NCI-H1930 (cell line): ENCODE measurements around the gene PLEKHD1.
"Not testable (repeated sequence)": the region's sequence is repeated elsewhere in the genome, so short reads cannot be mapped to it uniquely, and the experiment has no call there.

Experiments used
- DNase-seq, 2 experiments: peaks; one replicate each; lab custom pipeline; 2025; lab: John Stamatoyannopoulos, UW

Gene PLEKHD1

GRCh38 chr14:69481815-69482568, 2.5 kb upstream of the PLEKHD1 start:
- DNase-seq, result no peak

- no peak for DNase-seq
Observed at GRCh38 chr14:69483765-69484443, 624 bp upstream of the PLEKHD1 start.

GRCh38 chr14:69485315-69485660, 760 bp downstream of the PLEKHD1 start:
- DNase-seq, result no peak

- no peak for DNase-seq
Observed at GRCh38 chr14:69485701-69486100, 1.2 kb downstream of the PLEKHD1 start.

GRCh38 chr14:69487226-69487625, 2.7 kb downstream of the PLEKHD1 start:
- DNase-seq, result no peak

GRCh38 chr14:69487771-69488170, 3.2 kb downstream of the PLEKHD1 start:
- no peak for DNase-seq

GRCh38 chr14:69489495-69489894, 5.0 kb downstream of the PLEKHD1 start:
- no peak for DNase-seq

GRCh38 chr14:69490219-69490918, 5.8 kb downstream of the PLEKHD1 start:
- no peak for DNase-seq

- DNase-seq, result no peak
Observed at GRCh38 chr14:69491193-69491592, 6.7 kb downstream of the PLEKHD1 start.

- no peak for DNase-seq
Observed at GRCh38 chr14:69493038-69493437, 8.5 kb downstream of the PLEKHD1 start.

GRCh38 chr14:69493791-69494190, 9.3 kb downstream of the PLEKHD1 start:
- no peak for DNase-seq

GRCh38 chr14:69495341-69495921, 10.9 kb downstream of the PLEKHD1 start:
- DNase-seq, result no peak

GRCh38 chr14:69497866-69498265, 13.3 kb downstream of the PLEKHD1 start:
- not testable (repeated sequence) for DNase-seq

- not testable (repeated sequence) for DNase-seq
Observed at GRCh38 chr14:69498286-69498685, 13.8 kb downstream of the PLEKHD1 start.

- no peak for DNase-seq
Observed at GRCh38 chr14:69499436-69499835, 14.9 kb downstream of the PLEKHD1 start.

- DNase-seq, result no peak
Observed at GRCh38 chr14:69500096-69500495, 15.6 kb downstream of the PLEKHD1 start.

GRCh38 chr14:69500736-69501135, 16.2 kb downstream of the PLEKHD1 start:
- DNase-seq, result no peak

GRCh38 chr14:69501423-69501838, 16.9 kb downstream of the PLEKHD1 start:
- DNase-seq, result no peak

GRCh38 chr14:69504775-69505174, 20.2 kb downstream of the PLEKHD1 start:
- DNase-seq, result no peak

GRCh38 chr14:69505338-69506240, 21.1 kb downstream of the PLEKHD1 start:
- DNase-seq, result no peak

- no peak for DNase-seq
Observed at GRCh38 chr14:69506241-69506595, 21.7 kb downstream of the PLEKHD1 start.
